Stimulated activated CD4-positive, alpha-beta T cell treated with anti-CD3 and anti-CD28 coated beads, Interleukin-4, amount 100 ng/mL, for 24 hours (primary cell): ENCODE data around the gene CDH23.

Source experiments
- DNase-seq: peaks from one replicate; pipeline ENCODE4 v3.0.0-alpha.2; 2020

Gene CDH23

DNA sequence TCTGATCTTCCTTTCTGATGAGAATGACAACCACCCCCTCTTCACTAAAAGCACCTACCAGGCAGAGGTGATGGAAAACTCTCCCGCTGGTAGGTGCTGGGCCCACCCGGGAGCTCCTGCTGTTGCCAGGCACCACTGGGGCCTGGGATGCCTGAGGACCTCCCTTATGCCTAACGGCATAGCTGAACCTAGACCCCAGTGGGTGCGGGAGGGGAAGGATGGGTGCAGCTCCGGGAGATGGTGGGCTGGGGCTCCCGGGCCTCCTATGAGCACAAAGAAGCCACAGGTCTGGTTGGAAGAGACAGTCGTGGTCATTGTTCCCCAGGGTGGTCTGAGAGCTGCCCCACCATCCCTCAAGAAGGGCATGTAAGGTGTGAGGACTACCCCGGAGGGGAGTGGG is 392.2 kb downstream of the CDH23 start:
- no peak for DNase-seq

DNA sequence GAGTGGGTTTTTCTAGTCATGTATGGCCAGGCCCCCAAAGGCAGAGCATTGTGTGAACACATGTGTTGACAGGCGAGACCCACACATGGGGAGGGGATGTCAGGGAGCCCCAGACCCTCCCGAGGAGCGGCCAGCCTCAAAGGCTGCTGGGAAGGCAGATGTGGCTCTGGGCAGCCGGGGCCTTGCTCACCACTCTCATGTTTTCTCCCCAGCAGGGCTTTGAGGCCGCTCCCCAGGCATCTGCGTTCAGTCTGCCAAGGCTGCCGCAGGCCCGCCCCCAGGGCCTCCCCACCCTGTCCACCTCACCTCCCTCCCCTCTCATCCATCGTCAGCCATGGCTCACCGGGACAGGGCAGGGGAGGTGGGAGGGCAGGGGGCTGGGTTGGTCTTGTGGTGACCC is 393.2 kb downstream of the CDH23 start:
- DNase-seq = no peak

DNA sequence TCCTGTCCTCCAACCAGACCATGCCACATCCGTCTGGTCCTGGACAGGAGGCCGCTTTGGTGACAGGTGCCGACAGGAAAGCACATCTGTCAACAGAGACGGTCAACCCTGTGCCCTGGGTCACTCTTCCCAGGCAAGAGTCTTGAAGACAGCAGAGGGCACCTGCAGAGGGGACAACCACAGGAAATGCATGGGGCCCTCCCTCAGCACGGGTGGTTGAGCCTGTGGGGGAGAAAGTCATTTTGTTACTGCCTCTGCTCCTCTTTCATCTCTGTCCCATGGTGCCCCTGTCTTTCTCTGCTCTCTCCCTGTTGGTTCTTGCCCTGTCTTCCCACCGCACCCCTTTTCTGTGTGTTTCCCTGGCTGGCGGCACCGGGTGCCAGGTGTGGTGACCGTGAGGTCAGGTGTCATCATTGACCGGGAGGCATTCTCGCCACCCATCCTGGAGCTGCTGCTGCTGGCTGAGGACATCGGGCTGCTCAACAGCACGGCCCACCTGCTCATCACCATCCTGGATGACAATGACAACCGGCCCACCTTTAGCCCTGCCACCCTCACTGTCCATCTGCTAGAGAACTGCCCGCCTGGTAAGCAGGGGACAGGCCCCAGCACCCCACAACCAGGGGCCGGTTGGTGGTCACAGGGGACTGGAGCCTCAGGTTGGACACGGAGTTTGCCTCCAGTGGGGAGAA is 394.2 kb downstream of the CDH23 start:
- DNase-seq = no peak

DNA sequence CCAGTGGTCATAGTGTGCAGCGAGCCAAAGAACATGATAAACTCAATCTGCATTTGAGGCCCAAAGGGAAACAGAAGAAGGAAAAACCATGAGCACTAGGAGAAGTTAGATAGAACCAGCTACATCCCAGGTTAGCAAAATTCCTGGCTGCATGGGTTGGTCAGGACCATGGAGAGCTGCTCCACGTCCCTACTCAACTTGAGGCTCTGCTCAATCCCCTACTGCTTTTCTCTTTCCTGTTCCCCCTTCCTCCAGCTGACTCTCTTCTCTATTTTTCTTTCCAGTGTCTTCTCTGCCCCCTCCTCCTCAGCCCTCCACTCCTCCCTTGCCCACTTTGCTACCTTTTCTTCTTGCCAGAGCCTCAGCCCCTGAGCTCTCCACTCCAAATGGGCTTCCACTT is 398.5 kb downstream of the CDH23 start:
- no peak for DNase-seq

DNA sequence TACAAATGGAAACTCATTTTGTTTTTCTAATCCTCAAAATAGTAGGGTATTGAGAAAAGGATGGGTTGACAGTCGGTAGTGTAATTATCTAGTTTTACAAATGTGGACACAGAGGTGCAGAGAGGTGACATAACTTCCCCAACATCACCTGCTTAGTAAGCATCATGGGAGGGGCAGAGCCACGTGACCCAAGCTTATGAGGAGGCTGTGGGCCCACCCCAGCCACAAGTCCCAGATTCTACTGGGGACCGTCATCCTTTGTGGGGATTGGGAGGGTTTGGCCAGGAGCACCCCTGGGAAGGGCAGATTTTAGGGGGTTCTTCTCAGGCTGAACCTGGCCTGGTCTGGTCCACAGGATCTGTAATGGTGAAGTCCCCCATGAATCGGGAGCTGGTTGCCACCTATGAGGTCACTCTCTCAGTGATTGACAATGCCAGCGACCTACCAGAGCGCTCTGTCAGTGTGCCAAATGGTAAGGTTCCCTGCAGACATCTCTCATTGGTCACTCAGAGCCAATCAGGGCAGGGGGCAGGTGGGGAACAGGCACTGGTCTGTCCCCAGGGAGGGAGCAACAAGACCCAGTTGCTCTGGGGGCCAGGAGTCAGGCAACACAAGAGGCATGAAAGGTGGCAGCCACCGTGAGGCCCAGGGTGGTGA is 400.2 kb downstream of the CDH23 start:
- no peak for DNase-seq

DNA sequence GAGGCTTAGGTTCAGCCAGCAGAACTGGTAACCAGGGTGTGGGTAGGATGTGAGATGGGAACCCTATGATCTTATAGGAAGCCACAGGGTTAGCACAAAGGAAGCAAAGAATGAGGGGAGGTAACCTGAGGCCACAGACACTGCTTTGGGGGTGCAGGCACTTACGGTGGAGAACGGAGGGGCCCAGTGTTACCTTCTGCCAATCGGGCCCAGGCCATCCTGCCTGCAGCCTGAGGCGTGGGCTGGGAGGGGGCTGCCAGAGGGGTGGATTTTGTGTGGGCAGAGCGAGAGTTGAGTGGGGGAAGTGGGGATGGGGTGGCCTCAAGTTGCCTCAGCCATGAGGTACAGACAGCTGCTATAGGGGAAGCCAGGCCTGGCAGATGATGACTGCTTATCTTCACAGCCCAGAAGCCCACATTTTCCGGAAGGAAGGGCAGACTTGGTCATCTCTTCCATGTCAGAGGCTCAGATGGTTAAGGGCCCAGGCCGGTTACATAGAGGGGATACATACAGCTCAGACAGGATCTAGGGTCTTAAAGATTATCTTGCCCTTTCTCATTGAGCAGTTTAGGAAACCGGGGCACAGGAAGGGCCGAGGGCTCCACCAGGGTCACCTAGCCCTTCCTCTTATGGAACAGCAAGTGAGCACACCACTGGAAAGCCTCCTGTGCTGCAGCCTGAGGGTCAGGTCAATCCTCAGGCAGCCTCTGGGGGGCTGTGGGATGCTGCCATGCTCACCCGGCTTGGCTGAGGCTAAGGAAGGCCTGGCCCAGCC is 401.0 kb downstream of the CDH23 start:
- no peak for DNase-seq

DNA sequence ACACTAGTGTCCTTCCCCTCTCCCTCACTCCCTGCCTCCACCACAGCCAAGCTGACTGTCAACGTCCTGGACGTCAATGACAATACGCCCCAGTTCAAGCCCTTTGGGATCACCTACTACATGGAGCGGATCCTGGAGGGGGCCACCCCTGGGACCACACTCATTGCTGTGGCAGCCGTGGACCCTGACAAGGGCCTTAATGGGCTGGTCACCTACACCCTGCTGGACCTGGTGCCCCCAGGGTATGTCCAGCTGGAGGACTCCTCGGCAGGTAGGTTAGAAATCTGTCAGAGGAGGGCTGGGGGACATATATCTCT is 401.5 kb downstream of the CDH23 start:
- no peak for DNase-seq

DNA sequence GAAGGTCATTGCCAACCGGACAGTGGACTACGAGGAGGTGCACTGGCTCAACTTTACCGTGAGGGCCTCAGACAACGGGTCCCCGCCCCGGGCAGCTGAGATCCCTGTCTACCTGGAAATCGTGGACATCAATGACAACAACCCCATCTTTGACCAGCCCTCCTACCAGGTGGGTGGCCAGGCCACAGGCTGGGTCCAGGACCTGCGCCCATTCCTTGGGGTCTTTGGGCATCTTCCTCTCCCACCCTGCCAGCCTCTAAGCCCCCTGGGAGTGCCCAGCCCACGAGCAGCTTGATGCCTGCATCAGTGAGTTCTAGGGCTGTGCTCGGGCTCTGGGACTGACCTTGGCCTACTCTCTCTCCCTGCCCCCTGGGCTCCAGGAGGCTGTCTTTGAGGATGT is 402.4 kb downstream of the CDH23 start:
- DNase-seq = no peak

DNA sequence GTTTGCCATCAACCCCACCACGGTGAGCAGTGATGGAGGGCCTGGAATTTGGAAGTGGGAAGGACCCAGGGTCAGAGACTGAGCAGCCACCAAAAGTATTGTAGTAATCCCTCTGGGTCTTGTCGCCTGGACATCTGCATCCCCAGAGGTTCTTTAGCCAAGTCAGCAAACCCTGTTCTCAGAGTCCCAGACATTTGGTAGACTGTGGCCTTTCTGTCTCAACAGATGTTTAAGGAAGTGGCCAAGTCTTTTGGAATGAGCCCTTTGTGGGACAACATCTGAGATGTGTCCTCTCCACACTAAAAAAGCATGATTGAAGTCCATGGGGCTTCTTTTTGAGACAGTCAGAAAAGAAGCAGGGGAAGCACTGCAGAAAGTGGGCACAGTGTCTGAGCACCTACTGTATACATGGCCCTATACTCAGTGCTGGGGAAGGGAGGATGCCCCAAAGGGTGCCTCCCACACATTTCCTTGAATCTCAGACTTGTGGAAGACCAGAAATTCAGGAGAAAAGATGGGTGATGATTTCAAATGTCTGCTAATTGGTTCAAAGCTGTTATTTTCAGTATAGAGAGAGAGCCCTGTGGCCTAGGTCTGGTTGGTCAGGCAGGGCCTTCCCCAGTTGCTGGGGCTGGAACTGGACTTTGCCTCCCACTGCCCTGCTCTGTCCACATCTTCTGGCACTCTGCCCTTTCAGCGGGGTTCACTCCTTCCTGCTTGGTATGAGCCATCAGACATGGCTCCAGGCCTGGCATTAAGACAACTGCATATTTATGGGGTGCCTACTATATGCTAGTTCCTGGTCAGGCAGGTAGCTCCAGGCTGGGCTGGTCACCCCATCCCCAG is 403.1 kb downstream of the CDH23 start:
- DNase-seq = no peak

DNA sequence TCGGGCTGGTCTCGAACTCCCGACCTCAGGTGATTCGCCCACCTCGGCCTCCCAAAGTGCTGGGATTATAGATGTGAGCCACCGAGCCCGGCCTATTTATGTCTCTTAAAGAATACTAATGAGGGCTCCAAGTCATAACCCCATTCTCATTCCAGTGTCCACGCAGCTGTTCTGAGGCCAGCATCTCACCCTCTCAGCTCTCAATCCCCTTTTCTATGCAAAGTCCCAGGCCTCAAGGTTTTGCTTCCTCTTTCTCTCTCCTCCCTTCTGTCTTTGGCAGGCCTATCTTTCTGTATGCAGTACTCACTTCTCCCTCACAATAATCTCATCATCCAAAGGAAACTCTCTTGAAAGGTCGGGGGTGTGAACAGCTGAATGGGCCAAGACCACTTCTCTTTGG is 404.6 kb downstream of the CDH23 start:
- no peak for DNase-seq

DNA sequence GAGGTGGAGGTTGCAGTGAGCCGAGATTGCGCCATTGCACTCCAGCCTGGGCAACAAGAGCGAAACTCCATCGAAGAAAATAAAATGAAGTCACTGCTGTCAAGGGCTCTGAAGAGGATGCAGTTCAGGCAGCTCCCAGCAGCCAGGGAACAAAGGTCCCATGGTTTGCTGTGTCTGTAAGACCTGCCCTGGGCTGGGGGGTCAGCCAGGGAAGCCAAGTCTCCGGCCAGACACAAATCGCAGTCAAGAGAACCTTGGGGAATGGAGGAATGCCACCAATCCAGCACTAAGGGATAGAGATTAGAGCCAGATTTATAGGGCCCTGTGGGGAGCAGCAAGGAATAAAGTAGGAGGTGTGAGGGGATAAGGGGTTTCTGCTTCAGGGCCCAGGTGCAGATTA is 405.5 kb downstream of the CDH23 start:
- no peak for DNase-seq

DNA sequence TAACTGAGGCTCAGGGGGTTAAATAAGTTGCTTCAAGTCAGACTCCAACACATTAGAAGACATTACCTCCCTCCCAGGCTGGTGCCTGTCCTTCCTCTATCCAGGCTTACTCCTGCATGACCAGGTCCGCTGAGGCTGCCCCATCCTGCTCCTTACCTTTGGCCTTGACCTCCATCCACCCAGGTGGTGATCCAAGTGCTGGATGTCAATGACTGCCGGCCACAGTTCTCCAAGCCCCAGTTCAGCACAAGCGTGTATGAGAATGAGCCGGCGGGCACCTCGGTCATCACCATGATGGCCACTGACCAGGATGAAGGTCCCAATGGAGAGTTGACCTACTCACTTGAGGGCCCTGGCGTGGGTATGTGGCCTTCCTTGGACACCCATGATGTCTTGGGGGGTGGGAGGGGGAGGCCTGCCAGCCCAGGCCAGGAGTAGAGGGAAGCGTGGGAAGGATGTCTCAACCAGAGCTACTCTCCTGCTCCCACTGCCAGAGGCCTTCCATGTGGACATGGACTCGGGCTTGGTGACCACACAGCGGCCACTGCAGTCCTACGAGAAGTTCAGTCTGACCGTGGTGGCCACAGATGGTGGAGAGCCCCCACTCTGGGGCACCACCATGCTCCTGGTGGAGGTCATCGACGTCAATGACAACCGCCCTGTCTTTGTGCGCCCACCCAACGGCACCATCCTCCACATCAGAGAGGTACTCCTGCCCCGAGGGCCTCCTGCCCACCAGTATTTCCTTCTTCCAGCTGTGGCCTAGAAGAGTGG is 406.2 kb downstream of the CDH23 start:
- DNase-seq = no peak

DNA sequence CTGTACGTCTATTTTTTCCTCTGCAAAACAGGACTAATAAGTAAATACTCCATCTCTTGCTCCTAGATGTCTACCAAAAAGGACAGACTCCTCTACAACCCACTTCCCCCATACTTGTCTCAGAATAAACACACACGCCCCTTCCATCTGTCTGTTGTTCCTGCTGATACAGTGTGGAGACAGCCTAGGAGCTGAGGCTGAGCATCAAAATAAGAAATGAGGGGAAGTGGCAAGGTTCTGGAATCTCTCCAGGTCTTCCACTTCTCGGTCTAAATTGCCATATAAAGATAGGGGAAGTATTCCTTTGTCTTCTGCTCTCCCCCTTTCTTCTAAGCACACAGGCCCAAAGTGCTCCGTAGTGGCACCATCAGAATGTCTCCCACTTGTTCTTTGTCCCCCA is 407.4 kb downstream of the CDH23 start:
- DNase-seq = no peak

DNA sequence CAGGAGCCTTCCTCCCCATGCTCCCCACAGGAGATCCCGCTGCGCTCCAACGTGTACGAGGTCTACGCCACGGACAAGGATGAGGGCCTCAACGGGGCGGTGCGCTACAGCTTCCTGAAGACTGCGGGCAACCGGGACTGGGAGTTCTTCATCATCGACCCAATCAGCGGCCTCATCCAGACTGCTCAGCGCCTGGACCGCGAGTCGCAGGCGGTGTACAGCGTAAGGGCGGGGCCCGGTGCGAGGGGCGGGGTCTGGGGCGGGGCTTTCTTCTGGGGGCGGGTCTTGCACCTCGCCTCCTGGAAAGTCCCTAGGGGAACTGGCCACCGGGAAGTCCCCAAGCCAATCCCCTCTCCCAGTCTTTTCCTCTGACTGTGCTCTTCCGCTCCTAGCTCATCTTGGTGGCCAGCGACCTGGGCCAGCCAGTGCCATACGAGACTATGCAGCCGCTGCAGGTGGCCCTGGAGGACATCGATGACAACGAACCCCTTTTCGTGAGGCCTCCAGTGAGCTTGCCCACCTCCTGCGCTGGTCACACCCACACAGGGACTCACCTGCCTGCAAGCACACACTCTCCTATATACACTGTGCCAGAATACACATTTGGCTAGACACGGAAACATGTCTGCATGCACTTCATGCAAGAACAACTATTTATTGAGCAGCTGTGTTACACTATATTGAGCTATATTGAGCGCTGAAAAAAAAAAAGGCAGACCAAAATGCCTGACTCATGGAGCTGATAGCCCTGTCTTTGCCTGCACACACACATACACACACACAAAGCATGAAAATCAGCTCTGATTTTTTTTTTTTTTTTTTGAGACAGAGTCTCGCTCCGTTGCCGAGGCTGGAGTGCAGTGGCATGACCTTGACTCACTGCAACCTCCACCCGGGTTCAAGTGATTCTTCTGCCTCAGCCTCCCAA is 409.3 kb downstream of the CDH23 start:
- no peak for DNase-seq

DNA sequence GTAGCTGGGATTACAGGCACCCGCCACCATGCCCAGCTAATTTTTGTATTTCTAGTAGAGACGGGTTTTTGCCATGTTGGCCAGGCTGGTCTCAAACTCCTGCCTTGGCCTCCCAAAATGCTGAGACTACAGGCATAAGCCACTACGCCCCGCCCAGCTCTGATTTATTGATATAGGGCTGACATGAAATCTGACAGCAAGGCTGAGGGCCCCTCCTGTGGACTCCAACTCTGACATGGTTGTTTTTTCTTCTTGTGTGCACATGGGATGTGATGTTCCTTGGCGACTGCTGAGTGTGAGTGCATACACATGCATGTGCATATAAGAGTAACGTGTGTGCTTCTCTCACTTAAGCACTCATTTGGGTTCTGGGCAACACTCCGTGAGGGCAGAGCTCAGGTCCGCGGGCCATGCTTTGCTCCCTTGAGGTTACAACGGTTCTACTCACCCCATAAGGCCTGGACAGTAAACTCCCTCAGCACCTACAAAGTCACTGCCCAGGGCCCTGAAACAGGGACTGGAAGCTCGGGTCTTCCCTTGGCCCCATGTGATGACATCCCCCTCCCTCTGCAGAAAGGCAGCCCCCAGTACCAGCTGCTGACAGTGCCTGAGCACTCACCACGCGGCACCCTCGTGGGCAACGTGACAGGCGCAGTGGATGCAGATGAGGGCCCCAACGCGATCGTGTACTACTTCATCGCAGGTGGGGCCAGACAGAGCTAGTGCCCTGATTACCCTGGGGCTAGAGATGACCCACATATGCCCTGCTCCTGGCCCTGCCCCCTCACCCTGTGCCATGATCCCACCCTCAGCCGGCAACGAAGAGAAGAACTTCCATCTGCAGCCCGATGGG is 410.2 kb downstream of the CDH23 start:
- no peak for DNase-seq

DNA sequence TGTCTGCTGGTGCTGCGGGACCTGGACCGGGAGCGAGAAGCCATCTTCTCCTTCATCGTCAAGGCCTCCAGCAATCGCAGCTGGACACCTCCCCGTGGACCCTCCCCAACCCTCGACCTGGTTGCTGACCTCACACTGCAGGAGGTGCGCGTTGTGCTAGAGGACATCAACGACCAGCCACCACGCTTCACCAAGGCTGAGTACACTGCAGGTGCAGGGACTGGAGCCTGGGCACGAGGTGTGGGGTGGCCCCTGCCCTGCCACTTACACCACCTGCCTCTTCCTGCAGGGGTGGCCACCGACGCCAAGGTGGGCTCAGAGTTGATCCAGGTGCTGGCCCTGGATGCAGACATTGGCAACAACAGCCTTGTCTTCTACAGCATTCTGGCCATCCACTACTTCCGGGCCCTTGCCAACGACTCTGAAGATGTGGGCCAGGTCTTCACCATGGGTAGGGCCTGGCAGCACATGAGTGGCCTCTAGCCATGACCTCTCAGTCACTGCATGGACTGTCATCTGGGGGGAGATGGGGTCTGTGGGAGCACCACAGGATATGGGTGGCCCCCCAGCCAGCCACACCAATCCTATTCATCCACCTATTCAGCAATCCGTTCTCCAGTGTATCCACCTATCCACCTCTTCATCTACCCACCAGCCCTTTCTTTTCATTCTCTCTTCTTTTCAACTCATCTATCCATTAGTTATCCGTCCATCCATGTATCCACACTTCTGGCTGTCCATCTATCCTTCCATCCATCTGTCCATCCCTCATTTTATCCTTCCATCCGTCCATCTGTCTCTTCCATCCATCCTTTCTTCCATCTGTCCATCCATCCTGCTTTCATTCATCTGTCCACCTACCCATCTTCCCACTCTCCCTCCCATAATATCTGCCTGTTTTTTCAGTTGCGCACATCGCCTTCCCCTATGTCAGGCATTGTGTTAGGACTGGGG is 411.1 kb downstream of the CDH23 start:
- DNase-seq = no peak

DNA sequence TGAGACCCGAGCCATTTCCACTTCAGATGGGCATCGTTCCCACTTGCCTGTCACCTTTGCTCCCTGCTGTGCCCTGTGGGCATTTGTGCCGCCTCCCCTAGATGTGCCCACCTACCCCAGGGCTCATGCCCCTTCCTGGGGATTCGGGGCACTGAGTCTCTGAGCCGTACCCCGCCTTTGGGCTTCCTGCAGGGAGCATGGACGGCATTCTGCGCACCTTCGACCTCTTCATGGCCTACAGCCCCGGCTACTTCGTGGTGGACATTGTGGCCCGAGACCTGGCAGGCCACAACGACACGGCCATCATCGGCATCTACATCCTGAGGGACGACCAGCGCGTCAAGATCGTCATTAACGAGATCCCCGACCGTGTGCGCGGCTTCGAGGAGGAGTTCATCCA is 412.9 kb downstream of the CDH23 start:
- DNase-seq = no peak

DNA sequence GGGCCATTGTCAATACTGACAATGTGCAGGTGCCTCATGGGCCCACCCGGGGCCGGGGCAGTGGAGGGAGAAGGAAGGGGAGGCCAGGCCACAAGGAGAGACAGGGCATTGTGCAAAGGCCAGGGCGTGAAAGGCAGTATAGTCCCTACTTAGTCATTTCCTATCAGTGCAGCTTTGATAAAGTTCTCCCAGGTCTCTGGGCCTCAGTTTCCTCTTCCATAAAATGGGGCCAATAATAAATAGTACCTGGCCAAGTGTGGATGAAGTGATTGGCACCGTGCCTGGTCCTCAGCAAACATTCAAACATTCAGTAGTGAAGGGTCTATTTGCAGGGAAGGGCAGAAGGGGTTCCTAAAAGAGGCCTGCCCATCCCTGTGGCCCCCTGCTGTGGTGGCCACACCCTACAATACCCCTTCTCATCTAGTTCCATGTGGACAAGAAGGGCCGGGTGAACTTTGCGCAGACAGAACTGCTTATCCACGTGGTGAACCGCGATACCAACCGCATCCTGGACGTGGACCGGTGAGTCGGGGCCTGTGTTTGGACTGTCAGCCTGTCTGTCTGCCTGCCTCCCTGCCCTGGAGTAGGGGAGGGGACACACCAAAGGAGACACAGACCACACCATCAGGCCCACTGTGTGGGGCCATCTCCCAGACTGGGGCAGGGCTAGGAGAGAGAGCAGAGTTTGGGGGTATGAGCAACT is 413.5 kb downstream of the CDH23 start:
- no peak for DNase-seq

DNA sequence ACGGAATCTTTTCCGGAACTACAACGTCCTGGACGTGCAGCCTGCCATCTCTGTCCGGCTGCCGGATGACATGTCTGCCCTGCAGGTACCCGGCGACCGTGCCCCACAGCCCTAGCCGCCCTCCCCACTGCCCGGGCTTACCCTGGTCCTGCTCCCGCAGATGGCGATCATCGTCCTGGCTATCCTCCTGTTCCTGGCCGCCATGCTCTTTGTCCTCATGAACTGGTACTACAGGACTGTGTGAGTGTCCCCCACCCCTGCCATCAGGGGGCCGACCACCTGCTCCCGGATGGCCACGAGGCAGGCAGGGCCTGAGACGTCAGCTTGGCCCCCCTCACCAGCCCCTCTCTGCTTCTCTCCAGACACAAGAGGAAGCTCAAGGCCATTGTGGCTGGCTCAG is 414.6 kb downstream of the CDH23 start:
- DNase-seq = no peak
